ENCODE measurements around the gene FSTL4.

Gene FSTL4

GRCh38 chr5:133299021-133299420, 313.3 kb downstream of the FSTL4 start:
- DNase-seq (ENCODE audit: low read depth, low spot score): no peak
- Histone ChIP-seq H3K27ac (ENCODE audit: low read length) (no peak overlapping the region), H3K9me3 (ENCODE audit: control insufficient read depth, insufficient read depth, low read length) (no peaks in the 10 kb centered on the region), H3K36me3 (ENCODE audit: control insufficient read depth, insufficient read depth, low read length) (no peaks in the 10 kb centered on the region), H3K4me3 (ENCODE audit: low read length) (no peak overlapping the region), H3K27me3 (ENCODE audit: control insufficient read depth, insufficient read depth, low read length) (no peaks in the 10 kb centered on the region), H3K4me1 (ENCODE audit: control insufficient read depth, insufficient read depth, low read length) (no peaks in the 10 kb centered on the region; the same call in 1 of the 2 replicates)
- WGBS (ENCODE audit: insufficient coverage, insufficient read length): no CpG with 5 or more reads among the region's 1 CpG

GRCh38 chr5:133298447-133298846, 313.9 kb downstream of the FSTL4 start:
- Histone ChIP-seq H3K9me3 (ENCODE audit: control insufficient read depth, insufficient read depth, low read length) (no peaks in the 10 kb centered on the region), H3K4me1 (ENCODE audit: control insufficient read depth, insufficient read depth, low read length) (no peaks in the 10 kb centered on the region; the same call in 1 of the 2 replicates), H3K27me3 (ENCODE audit: control insufficient read depth, insufficient read depth, low read length) (no peaks in the 10 kb centered on the region), H3K36me3 (ENCODE audit: control insufficient read depth, insufficient read depth, low read length) (no peaks in the 10 kb centered on the region), H3K27ac (ENCODE audit: low read length) (no peak overlapping the region), H3K4me3 (ENCODE audit: low read length) (no peak overlapping the region)
- DNase-seq (ENCODE audit: low read depth, low spot score): no peak
- no CpG with 5 or more reads among the region's 4 CpGs for WGBS (ENCODE audit: insufficient coverage, insufficient read length)

GRCh38 chr5:133297293-133297692, 315.0 kb downstream of the FSTL4 start:
- Histone ChIP-seq H3K9me3 (ENCODE audit: control insufficient read depth, insufficient read depth, low read length) (no peaks in the 10 kb centered on the region), H3K27ac (ENCODE audit: low read length) (no peak overlapping the region), H3K4me1 (ENCODE audit: control insufficient read depth, insufficient read depth, low read length) (no peaks in the 10 kb centered on the region; the same call in 1 of the 2 replicates), H3K36me3 (ENCODE audit: control insufficient read depth, insufficient read depth, low read length) (no peaks in the 10 kb centered on the region), H3K27me3 (ENCODE audit: control insufficient read depth, insufficient read depth, low read length) (no peaks in the 10 kb centered on the region), H3K4me3 (ENCODE audit: low read length) (no peak overlapping the region)
- no CpG with 5 or more reads among the region's 5 CpGs for WGBS (ENCODE audit: insufficient coverage, insufficient read length)
- no peak for DNase-seq (ENCODE audit: low read depth, low spot score)

- H3K27me3 ChIP-seq (ENCODE audit: control insufficient read depth, insufficient read depth, low read length): no peaks in the 10 kb centered on the region
Observed at GRCh38 chr5:133296624-133297023, 315.7 kb downstream of the FSTL4 start.

GRCh38 chr5:133295520-133295919, 316.8 kb downstream of the FSTL4 start:
- H3K4me3 ChIP-seq (ENCODE audit: low read length): no peak overlapping the region
- H3K36me3 ChIP-seq (ENCODE audit: control insufficient read depth, insufficient read depth, low read length): no peaks in the 10 kb centered on the region
- no peaks in the 10 kb centered on the region for H3K27me3 ChIP-seq (ENCODE audit: control insufficient read depth, insufficient read depth, low read length)
- no peaks in the 10 kb centered on the region for H3K9me3 ChIP-seq (ENCODE audit: control insufficient read depth, insufficient read depth, low read length)
- DNase-seq (ENCODE audit: low read depth, low spot score): no peak
- no CpG with 5 or more reads among the region's 3 CpGs for WGBS (ENCODE audit: insufficient coverage, insufficient read length)
- no peaks in the 10 kb centered on the region; the same call in 1 of the 2 replicates for H3K4me1 ChIP-seq (ENCODE audit: control insufficient read depth, insufficient read depth, low read length)
- H3K27ac ChIP-seq (ENCODE audit: low read length): no peak overlapping the region

More at GRCh38 chr5:133296624-133297023, 315.7 kb downstream of the FSTL4 start:
- H3K4me3 ChIP-seq (ENCODE audit: low read length): no peak overlapping the region
- no peak for DNase-seq (ENCODE audit: low read depth, low spot score)
- no CpG with 5 or more reads among the region's 5 CpGs for WGBS (ENCODE audit: insufficient coverage, insufficient read length)
- no peaks in the 10 kb centered on the region; the same call in 1 of the 2 replicates for H3K4me1 ChIP-seq (ENCODE audit: control insufficient read depth, insufficient read depth, low read length)
- H3K36me3 ChIP-seq (ENCODE audit: control insufficient read depth, insufficient read depth, low read length): no peaks in the 10 kb centered on the region
- no peak overlapping the region for H3K27ac ChIP-seq (ENCODE audit: low read length)
- no peaks in the 10 kb centered on the region for H3K9me3 ChIP-seq (ENCODE audit: control insufficient read depth, insufficient read depth, low read length)

GRCh38 chr5:133294380-133294779, 318.0 kb downstream of the FSTL4 start:
- Histone ChIP-seq H3K4me1 (ENCODE audit: control insufficient read depth, insufficient read depth, low read length) (no peaks in the 10 kb centered on the region; the same call in 1 of the 2 replicates), H3K27me3 (ENCODE audit: control insufficient read depth, insufficient read depth, low read length) (no peaks in the 10 kb centered on the region), H3K4me3 (ENCODE audit: low read length) (no peak overlapping the region), H3K9me3 (ENCODE audit: control insufficient read depth, insufficient read depth, low read length) (no peaks in the 10 kb centered on the region), H3K36me3 (ENCODE audit: control insufficient read depth, insufficient read depth, low read length) (no peaks in the 10 kb centered on the region), H3K27ac (ENCODE audit: low read length) (no peak overlapping the region)
- no CpG with 5 or more reads among the region's 3 CpGs for WGBS (ENCODE audit: insufficient coverage, insufficient read length)
- DNase-seq (ENCODE audit: low read depth, low spot score): no peak

- Histone ChIP-seq H3K27ac (ENCODE audit: low read length) (no peak overlapping the region), H3K9me3 (ENCODE audit: control insufficient read depth, insufficient read depth, low read length) (no peaks in the 10 kb centered on the region), H3K27me3 (ENCODE audit: control insufficient read depth, insufficient read depth, low read length) (no peaks in the 10 kb centered on the region), H3K4me1 (ENCODE audit: control insufficient read depth, insufficient read depth, low read length) (no peaks in the 10 kb centered on the region), H3K36me3 (ENCODE audit: control insufficient read depth, insufficient read depth, low read length) (no peaks in the 10 kb centered on the region), H3K4me3 (ENCODE audit: low read length) (no peak overlapping the region)
- DNase-seq (ENCODE audit: low read depth, low spot score): no peak
- no CpG with 5 or more reads among the region's 7 CpGs for WGBS (ENCODE audit: insufficient coverage, insufficient read length)
Observed at GRCh38 chr5:133293960-133294359, 318.4 kb downstream of the FSTL4 start.

GRCh38 chr5:133292300-133292699, 320.0 kb downstream of the FSTL4 start:
- no peak overlapping the region for H3K4me3 ChIP-seq (ENCODE audit: low read length)
- no peaks in the 10 kb centered on the region for H3K9me3 ChIP-seq (ENCODE audit: control insufficient read depth, insufficient read depth, low read length)
- no peaks in the 10 kb centered on the region for H3K4me1 ChIP-seq (ENCODE audit: control insufficient read depth, insufficient read depth, low read length)
- no peak overlapping the region for H3K27ac ChIP-seq (ENCODE audit: low read length)
- WGBS (ENCODE audit: insufficient coverage, insufficient read length): no CpG with 5 or more reads among the region's 2 CpGs
- no peaks in the 10 kb centered on the region for H3K27me3 ChIP-seq (ENCODE audit: control insufficient read depth, insufficient read depth, low read length)
- no peaks in the 10 kb centered on the region for H3K36me3 ChIP-seq (ENCODE audit: control insufficient read depth, insufficient read depth, low read length)
- no peak for DNase-seq (ENCODE audit: low read depth, low spot score)

- DNase-seq (ENCODE audit: low read depth, low spot score): no peak
- no peaks in the 10 kb centered on the region for H3K9me3 ChIP-seq (ENCODE audit: control insufficient read depth, insufficient read depth, low read length)
- no peaks in the 10 kb centered on the region for H3K36me3 ChIP-seq (ENCODE audit: control insufficient read depth, insufficient read depth, low read length)
- no peak overlapping the region for H3K27ac ChIP-seq (ENCODE audit: low read length)
- H3K4me1 ChIP-seq (ENCODE audit: control insufficient read depth, insufficient read depth, low read length): no peaks in the 10 kb centered on the region
- WGBS (ENCODE audit: insufficient coverage, insufficient read length): no CpG with 5 or more reads among the region's 4 CpGs
- H3K4me3 ChIP-seq (ENCODE audit: low read length): no peak overlapping the region
- H3K27me3 ChIP-seq (ENCODE audit: control insufficient read depth, insufficient read depth, low read length): no peaks in the 10 kb centered on the region
Observed at GRCh38 chr5:133291524-133291923, 320.8 kb downstream of the FSTL4 start.

GRCh38 chr5:133290669-133291240, 321.6 kb downstream of the FSTL4 start:
- Histone ChIP-seq H3K4me3 (ENCODE audit: low read length) (no peak overlapping the region), H3K9me3 (ENCODE audit: control insufficient read depth, insufficient read depth, low read length) (no peaks in the 10 kb centered on the region), H3K27me3 (ENCODE audit: control insufficient read depth, insufficient read depth, low read length) (no peaks in the 10 kb centered on the region), H3K4me1 (ENCODE audit: control insufficient read depth, insufficient read depth, low read length) (no peaks in the 10 kb centered on the region), H3K27ac (ENCODE audit: low read length) (no peak overlapping the region), H3K36me3 (ENCODE audit: control insufficient read depth, insufficient read depth, low read length) (no peaks in the 10 kb centered on the region)
- WGBS (ENCODE audit: insufficient coverage, insufficient read length): no CpG with 5 or more reads among the region's 17 CpGs
- no peak for DNase-seq (ENCODE audit: low read depth, low spot score)

- Histone ChIP-seq H3K27ac (ENCODE audit: low read length) (no peak overlapping the region), H3K27me3 (ENCODE audit: control insufficient read depth, insufficient read depth, low read length) (no peaks in the 10 kb centered on the region), H3K4me1 (ENCODE audit: control insufficient read depth, insufficient read depth, low read length) (no peaks in the 10 kb centered on the region), H3K4me3 (ENCODE audit: low read length) (no peak overlapping the region), H3K9me3 (ENCODE audit: control insufficient read depth, insufficient read depth, low read length) (no peaks in the 10 kb centered on the region), H3K36me3 (ENCODE audit: control insufficient read depth, insufficient read depth, low read length) (no peaks in the 10 kb centered on the region)
- no CpG with 5 or more reads among the region's 9 CpGs for WGBS (ENCODE audit: insufficient coverage, insufficient read length)
- no peak for DNase-seq (ENCODE audit: low read depth, low spot score)
Observed at GRCh38 chr5:133289686-133290367, 322.5 kb downstream of the FSTL4 start.
